Lung (tissue), 12 donors: ENCODE results near the gene LONP1. TPM values are rescaled to one million over a fixed set of nuclear protein-coding genes. Genes with fewer than 3 reads are reported as not detected.
A peak's percentile ranks its signal among the peaks of the same experiment; 100 is the strongest.

Source experiments
- ATAC-seq: fragments of 200-7000 bp; cut with Tn5 transposase; one replicate; pipeline ENCODE4 v1.9.1; 2020; ENCODE audit warnings: moderate number of reproducible peaks; ENCODE audit not compliant: insufficient read depth, low FRiP score
- DNase-seq, 3 donors: peaks; one replicate each; pipeline ENCODE4 v3.0.0-alpha.2; 2013 to 2017
- H3K27ac ChIP-seq, 2 donors: one replicate each; pipeline ENCODE4 v1.5.1; 2013; ENCODE audit warnings: mild to moderate bottlenecking in 2 of 2, moderate library complexity in 2 of 2, control low read depth in 1 of 2, inconsistent platforms in 1 of 2, low read depth in 1 of 2, low read length in 1 of 2
- H3K27me3 ChIP-seq, 3 donors: one replicate each; pipeline ENCODE4 v1.5.1; 2013; ENCODE audit warnings: low read length in 2 of 3; ENCODE audit not compliant: control insufficient read depth in 3 of 3, insufficient read depth in 3 of 3
- H3K36me3 ChIP-seq, 4 donors: one replicate each; pipeline ENCODE4 v1.5.1; 2013; ENCODE audit warnings: low read length in 4 of 4, mild to moderate bottlenecking in 1 of 4, moderate library complexity in 1 of 4; ENCODE audit not compliant: control insufficient read depth in 4 of 4, insufficient read depth in 4 of 4
- H3K4me1 ChIP-seq, 5 donors: one replicate each; pipeline ENCODE4 v1.5.1; 2013; ENCODE audit warnings: low read length in 5 of 5, mild to moderate bottlenecking in 2 of 5, moderate library complexity in 1 of 5; ENCODE audit not compliant: control insufficient read depth in 5 of 5, insufficient read depth in 5 of 5
- H3K4me3 ChIP-seq: one replicate; pipeline ENCODE4 v1.5.1; 2013; ENCODE audit warnings: mild to moderate bottlenecking, control low read depth, moderate library complexity
- H3K9ac ChIP-seq, 2 donors: one replicate each; pipeline ENCODE4 v1.5.1; 2013; ENCODE audit warnings: low read length in 2 of 2, control low read depth in 1 of 2; ENCODE audit not compliant: insufficient read depth in 1 of 2
- H3K9me3 ChIP-seq, 4 donors: one replicate each; pipeline ENCODE4 v1.5.1; 2013; ENCODE audit warnings: low read length in 3 of 4, mild to moderate bottlenecking in 1 of 4, moderate library complexity in 1 of 4; ENCODE audit not compliant: control insufficient read depth in 4 of 4, insufficient read depth in 3 of 4
- CTCF ChIP-seq: IDR thresholded peaks from 2 replicates; pipeline ENCODE4 v1.5.1; 2012; ENCODE audit warnings: mild to moderate bottlenecking; ENCODE audit errors: control extremely low read depth, extremely low read depth
- WGBS, 2 donors: extraction: QIAGEN DNeasy Blood & Tissue Kit; methylation state at CpG; one replicate each; pipeline ENCODE4 v1.1.7; 2013; 5-methylcytosine and 5-hydroxymethylcytosine counted together
- polyA plus RNA-seq, 2 donors: library from polyadenylated mRNA; stranded (reverse); fragments of 200-250 nt; gene quantifications; one replicate each; pipeline ENCODE4 v1.2.1, GENCODE V29; 2013
- total RNA-seq, 2 donors: library from RNA; depleted of rRNA in 1 of 2; stranded (reverse); fragments of >200 nt in 1 of 2; gene quantifications; one replicate each; pipeline ENCODE4 v1.2.1, GENCODE V29; 2014 to 2021
- donor health status: control.
- donor health status: control.
- donor health status: Bipolar disorder and iron deficiency.
- donor health status: healthy.
- donor health status: DM: yes; HTN: yes; CAD: no.

Gene LONP1
- total and polyA plus RNA-seq, 4 donors: 41.0 to 89.6 (median 69.0) TPM

GRCh38 chr19:5687360-5688198 is 32.4 kb downstream of the LONP1 start:
- peaks cover 0 to 12% (median 3%) of the 10 kb centered on the region in 5 donors for H3K4me1 ChIP-seq
- no peak overlapping the region for H3K9ac ChIP-seq
- H3K27ac ChIP-seq: peak overlapping the region in 1 of 2 donors; percentile 59
- WGBS, 2 donors: 53 to 58% methylated on average over 73 to 76 of the region's 76 CpGs
- ATAC-seq (no peak), DNase-seq (no peak)
- no peaks in the 10 kb centered on the region for H3K9me3 ChIP-seq
- peak overlapping the region; percentile 24 for H3K4me3 ChIP-seq
- TF ChIP-seq CTCF: no peak
- no peaks in the 10 kb centered on the region for H3K27me3 ChIP-seq
- peaks cover 0 to 14% (median 6%) of the 10 kb centered on the region in 4 donors for H3K36me3 ChIP-seq

- peak overlapping the region; percentile 67 to 88 for H3K27ac ChIP-seq
- TF ChIP-seq CTCF: peak; percentile 85
- peaks cover 0 to 5% (median 0%) of the 10 kb centered on the region in 5 donors for H3K4me1 ChIP-seq
- 1% methylated on average over 52 to 59 of the region's 59 CpGs for WGBS, 2 donors
- DNase-seq (peak; percentile 87 to 95 (median 89)), ATAC-seq (peak; percentile 82)
- no peaks in the 10 kb centered on the region for H3K27me3 ChIP-seq
- H3K36me3 ChIP-seq: peaks cover 0 to 7% (median 2%) of the 10 kb centered on the region in 4 donors
- no peak overlapping the region for H3K9ac ChIP-seq
- H3K4me3 ChIP-seq: peak overlapping the region; percentile 53
- no peaks in the 10 kb centered on the region for H3K9me3 ChIP-seq
Measured at GRCh38 chr19:5686647-5687359, 33.1 kb downstream of the LONP1 start.

- H3K27ac ChIP-seq: peak overlapping the region in 1 of 2 donors; percentile 88
- no peak overlapping the region for H3K4me3 ChIP-seq
- no peak for TF ChIP-seq CTCF
- ATAC-seq (no peak), DNase-seq (no peak)
- WGBS, 2 donors: 15 to 29% methylated on average over 16 of the region's 16 CpGs
- peaks cover 0 to 6% (median 0%) of the 10 kb centered on the region in 4 donors for H3K36me3 ChIP-seq
- no peaks in the 10 kb centered on the region for H3K27me3 ChIP-seq
- H3K4me1 ChIP-seq: peaks cover 0 to 6% (median 0%) of the 10 kb centered on the region in 5 donors
- no peak overlapping the region for H3K9ac ChIP-seq
- H3K9me3 ChIP-seq: no peaks in the 10 kb centered on the region
Measured at GRCh38 chr19:5686326-5686646, 33.7 kb downstream of the LONP1 start.
